ENCODE results near the gene AMMECR1. TPM values are rescaled to one million over a fixed set of nuclear protein-coding genes. Genes with fewer than 3 reads are reported as not detected.
A peak's percentile ranks its signal among the peaks of the same experiment; 100 is the strongest.

Gene AMMECR1
- total RNA-seq, 2 experiments from 2014 or later = 3.7 to 4.1 TPM

GRCh38 chrX:110188701-110189558 lies 129.0 kb downstream of the AMMECR1 start:
- CTCF ChIA-PET = no interaction called here
- no peak overlapping the region for H3K4me3 Mint-ChIP-seq
- DNase-seq = no peak
- no peaks in the 10 kb centered on the region for H3K27me3 Mint-ChIP-seq (ENCODE audit: low read depth)
- H3K4me1 Mint-ChIP-seq (ENCODE audit: low read depth) = peaks cover 13% of the 10 kb centered on the region
- peaks cover 3% of the 10 kb centered on the region for H3K9me3 Mint-ChIP-seq
- peaks cover 3% of the 10 kb centered on the region for H3K36me3 Mint-ChIP-seq (ENCODE audit: low read depth)
- H3K27ac Mint-ChIP-seq = peak overlapping the region; percentile 83
- intact Hi-C loops (cut with micrococcal nuclease) = loop anchor here (5.0 kb wide), 1 partner anchor 128 kb away; the partner anchor contains the start of gene AMMECR1

- H3K4me1 Mint-ChIP-seq (ENCODE audit: low read depth) = peaks cover 3% of the 10 kb centered on the region
- peaks cover 3% of the 10 kb centered on the region for H3K9me3 Mint-ChIP-seq
- H3K4me3 Mint-ChIP-seq = no peak overlapping the region
- H3K27me3 Mint-ChIP-seq (ENCODE audit: low read depth) = no peaks in the 10 kb centered on the region
- no peak for DNase-seq
- intact Hi-C loops (cut with micrococcal nuclease) = no loop called here
- no peak overlapping the region for H3K27ac Mint-ChIP-seq
- H3K36me3 Mint-ChIP-seq (ENCODE audit: low read depth) = peaks cover 6% of the 10 kb centered on the region
- CTCF ChIA-PET = interaction anchor here (0.9 kb wide), 1 partner anchor 229 kb away, joined by 3 read pairs; no protein-coding TSS in a partner anchor
These were observed 134.6 kb downstream of the AMMECR1 start for GRCh38 chrX:110183314-110183713.

- no peak overlapping the region for H3K27ac Mint-ChIP-seq
These were observed 135.0 kb downstream of the AMMECR1 start for GRCh38 chrX:110182865-110183264.

GRCh38 chrX:110182362-110182761 lies 135.5 kb downstream of the AMMECR1 start:
- H3K4me3 Mint-ChIP-seq = no peak overlapping the region
- CTCF ChIA-PET = interaction anchor here (0.9 kb wide), 1 partner anchor 230 kb away, joined by 3 read pairs; no protein-coding TSS in a partner anchor
- no peaks in the 10 kb centered on the region for H3K27me3 Mint-ChIP-seq (ENCODE audit: low read depth)
- peaks cover 6% of the 10 kb centered on the region for H3K36me3 Mint-ChIP-seq (ENCODE audit: low read depth)
- peaks cover 3% of the 10 kb centered on the region for H3K9me3 Mint-ChIP-seq
- DNase-seq = peak; percentile 33
- H3K27ac Mint-ChIP-seq = peak overlapping the region; percentile 21
- peaks cover 3% of the 10 kb centered on the region for H3K4me1 Mint-ChIP-seq (ENCODE audit: low read depth)
- intact Hi-C loops (cut with micrococcal nuclease) = no loop called here

More at GRCh38 chrX:110182865-110183264, 135.0 kb downstream of the AMMECR1 start:
- intact Hi-C loops (cut with micrococcal nuclease) = no loop called here
- no peak for DNase-seq
- Mint-ChIP-seq H3K4me1 (ENCODE audit: low read depth) (peaks cover 3% of the 10 kb centered on the region), H3K9me3 (peaks cover 3% of the 10 kb centered on the region), H3K36me3 (ENCODE audit: low read depth) (peaks cover 6% of the 10 kb centered on the region), H3K4me3 (no peak overlapping the region), H3K27me3 (ENCODE audit: low read depth) (no peaks in the 10 kb centered on the region)
- CTCF ChIA-PET = interaction anchor here (0.9 kb wide), 1 partner anchor 230 kb away, joined by 3 read pairs; no protein-coding TSS in a partner anchor

GRCh38 chrX:110181459-110182137 lies 136.3 kb downstream of the AMMECR1 start:
- Mint-ChIP-seq H3K4me3 (no peak overlapping the region), H3K36me3 (ENCODE audit: low read depth) (peaks cover 6% of the 10 kb centered on the region), H3K27me3 (ENCODE audit: low read depth) (no peaks in the 10 kb centered on the region), H3K27ac (no peak overlapping the region), H3K9me3 (peaks cover 3% of the 10 kb centered on the region), H3K4me1 (ENCODE audit: low read depth) (peaks cover 3% of the 10 kb centered on the region)
- intact Hi-C loops (cut with micrococcal nuclease) = no loop called here
- DNase-seq = no peak
- CTCF ChIA-PET = no interaction called here

GRCh38 chrX:110180928-110181310 lies 137.0 kb downstream of the AMMECR1 start:
- H3K27me3 Mint-ChIP-seq (ENCODE audit: low read depth) = no peaks in the 10 kb centered on the region
- H3K4me1 Mint-ChIP-seq (ENCODE audit: low read depth) = peaks cover 3% of the 10 kb centered on the region
- CTCF ChIA-PET = no interaction called here
- intact Hi-C loops (cut with micrococcal nuclease) = no loop called here
- H3K9me3 Mint-ChIP-seq = no peaks in the 10 kb centered on the region
- no peak for DNase-seq
- H3K36me3 Mint-ChIP-seq (ENCODE audit: low read depth) = peaks cover 9% of the 10 kb centered on the region
- H3K27ac Mint-ChIP-seq = no peak overlapping the region
- no peak overlapping the region for H3K4me3 Mint-ChIP-seq

GRCh38 chrX:110180176-110180927 lies 137.5 kb downstream of the AMMECR1 start:
- DNase-seq = no peak
- H3K27ac Mint-ChIP-seq = no peak overlapping the region
- peaks cover 9% of the 10 kb centered on the region for H3K36me3 Mint-ChIP-seq (ENCODE audit: low read depth)
- H3K9me3 Mint-ChIP-seq = no peaks in the 10 kb centered on the region
- intact Hi-C loops (cut with micrococcal nuclease) = no loop called here
- H3K4me3 Mint-ChIP-seq = no peak overlapping the region
- CTCF ChIA-PET = interaction anchor here (1.2 kb wide), 1 partner anchor 24 kb away, joined by 3 read pairs; no protein-coding TSS in a partner anchor
- H3K27me3 Mint-ChIP-seq (ENCODE audit: low read depth) = no peaks in the 10 kb centered on the region
- peaks cover 3% of the 10 kb centered on the region for H3K4me1 Mint-ChIP-seq (ENCODE audit: low read depth)

- CTCF ChIA-PET = no interaction called here
These were observed 139.6 kb downstream of the AMMECR1 start for GRCh38 chrX:110178179-110178865.

GRCh38 chrX:110175696-110176095 lies 142.2 kb downstream of the AMMECR1 start:
- Mint-ChIP-seq H3K27ac (no peak overlapping the region), H3K36me3 (ENCODE audit: low read depth) (peaks cover 6% of the 10 kb centered on the region), H3K9me3 (no peaks in the 10 kb centered on the region), H3K4me3 (no peak overlapping the region), H3K27me3 (ENCODE audit: low read depth) (no peaks in the 10 kb centered on the region), H3K4me1 (ENCODE audit: low read depth) (no peaks in the 10 kb centered on the region)
- intact Hi-C loops (cut with micrococcal nuclease) = no loop called here
- CTCF ChIA-PET = interaction anchor here (24.9 kb wide), 1 partner anchor 236 kb away, joined by 374 read pairs; no protein-coding TSS in a partner anchor
- no peak for DNase-seq

More at GRCh38 chrX:110178179-110178865, 139.6 kb downstream of the AMMECR1 start:
- peaks cover 8% of the 10 kb centered on the region for H3K36me3 Mint-ChIP-seq (ENCODE audit: low read depth)
- no peak for DNase-seq
- intact Hi-C loops (cut with micrococcal nuclease) = no loop called here
- peaks cover 3% of the 10 kb centered on the region for H3K4me1 Mint-ChIP-seq (ENCODE audit: low read depth)
- H3K4me3 Mint-ChIP-seq = no peak overlapping the region
- no peaks in the 10 kb centered on the region for H3K27me3 Mint-ChIP-seq (ENCODE audit: low read depth)
- H3K9me3 Mint-ChIP-seq = no peaks in the 10 kb centered on the region
- H3K27ac Mint-ChIP-seq = no peak overlapping the region

- DNase-seq = no peak
- Mint-ChIP-seq H3K27me3 (ENCODE audit: low read depth) (no peaks in the 10 kb centered on the region), H3K9me3 (no peaks in the 10 kb centered on the region), H3K4me1 (ENCODE audit: low read depth) (no peaks in the 10 kb centered on the region), H3K36me3 (ENCODE audit: low read depth) (peaks cover 6% of the 10 kb centered on the region), H3K27ac (no peak overlapping the region), H3K4me3 (no peak overlapping the region)
- CTCF ChIA-PET = interaction anchor here (24.9 kb wide), 1 partner anchor 237 kb away, joined by 374 read pairs; no protein-coding TSS in a partner anchor
- intact Hi-C loops (cut with micrococcal nuclease) = no loop called here
These were observed 142.7 kb downstream of the AMMECR1 start for GRCh38 chrX:110175146-110175545.

- no peak overlapping the region for H3K4me3 Mint-ChIP-seq
- no peaks in the 10 kb centered on the region for H3K27me3 Mint-ChIP-seq (ENCODE audit: low read depth)
- H3K9me3 Mint-ChIP-seq = no peaks in the 10 kb centered on the region
- intact Hi-C loops (cut with micrococcal nuclease) = no loop called here
- H3K27ac Mint-ChIP-seq = no peak overlapping the region
- no peaks in the 10 kb centered on the region for H3K4me1 Mint-ChIP-seq (ENCODE audit: low read depth)
- peaks cover 6% of the 10 kb centered on the region for H3K36me3 Mint-ChIP-seq (ENCODE audit: low read depth)
- no peak for DNase-seq
- CTCF ChIA-PET = interaction anchor here (24.9 kb wide), 1 partner anchor 239 kb away, joined by 374 read pairs; no protein-coding TSS in a partner anchor
These were observed 144.4 kb downstream of the AMMECR1 start for GRCh38 chrX:110173192-110174175.

Data from activated naive CD4-positive, alpha-beta T cell treated with anti-CD3 and anti-CD28 coated beads for 36 hours (primary cell).